CD4-positive, alpha-beta T cell (primary cell): ENCODE results near the gene MEGF11. TPM values are rescaled to one million over a fixed set of nuclear protein-coding genes. Genes with fewer than 3 reads are reported as not detected.

Experiments
- ATAC-seq: fragments of 200-7000 bp; cut with Tn5 transposase; one replicate; pipeline ENCODE4 v1.10.0; 2022; ENCODE audit warnings: mild to moderate bottlenecking; ENCODE audit not compliant: poor library complexity
- CTCF ChIA-PET: fragments of 350-600 bp; sonication (Branson Sonifier 250); formaldehyde crosslinking; loops from one replicate; lab custom pipeline; 2021; ENCODE audit warnings: antibody characterized with exemption, inconsistent platforms; lab: Charles Lee
- POLR2A ChIA-PET: fragments of 350-600 bp; sonication (Branson Sonifier 250); formaldehyde crosslinking; loops from one replicate; lab custom pipeline; 2021; ENCODE audit warnings: antibody characterized with exemption, inconsistent platforms; lab: Charles Lee
- DNase-seq, 14 experiments: peaks; one replicate each; pipeline ENCODE4 v3.0.0-alpha.2; 2013 to 2020; ENCODE audit warnings: mixed read lengths in 2 of 14
- H3K27ac ChIP-seq, 2 donors: one replicate each; pipeline versions ENCODE4 v1.5.1 to v1.7.0; 2013; ENCODE audit warnings: low read length in 2 of 2, low read depth in 1 of 2, mild to moderate bottlenecking in 1 of 2
- H3K27me3 ChIP-seq, 2 experiments: 1 replicate in 1 of 2; 2 replicates in 1 of 2; pipeline versions ENCODE4 v1.6.1 to v1.7.0; 2013; ENCODE audit warnings: low read length in 2 of 2, control low read depth in 1 of 2, mild to moderate bottlenecking in 1 of 2, moderate library complexity in 1 of 2; ENCODE audit not compliant: insufficient read depth in 2 of 2, control insufficient read depth in 1 of 2
- H3K36me3 ChIP-seq: one replicate; pipeline ENCODE4 v1.6.1; 2013; ENCODE audit warnings: low read length, control low read depth; ENCODE audit not compliant: insufficient read depth
- H3K4me1 ChIP-seq: one replicate; pipeline ENCODE4 v1.6.1; 2013; ENCODE audit warnings: low read length, control low read depth; ENCODE audit not compliant: insufficient read depth
- H3K4me3 ChIP-seq: one replicate; pipeline ENCODE4 v1.5.1; 2013; ENCODE audit warnings: mild to moderate bottlenecking, low read length, moderate library complexity
- H3K9me3 ChIP-seq, 2 experiments: 1 replicate in 1 of 2; 2 replicates in 1 of 2; pipeline versions ENCODE4 v1.6.1 to v1.7.0; 2013; ENCODE audit warnings: low read length in 2 of 2, mild to moderate bottlenecking in 2 of 2, control low read depth in 1 of 2, moderate library complexity in 1 of 2; ENCODE audit not compliant: control insufficient read depth in 1 of 2, insufficient read depth in 1 of 2
- H3K27ac Mint-ChIP-seq: one replicate; pipeline ENCODE4 v1.8.0; 2020; ENCODE audit warnings: mixed read lengths
- H3K27me3 Mint-ChIP-seq: one replicate; pipeline ENCODE4 v1.8.0; 2021; ENCODE audit warnings: mixed read lengths
- H3K36me3 Mint-ChIP-seq: one replicate; pipeline ENCODE4 v1.8.0; 2021; ENCODE audit warnings: low read depth, mixed read lengths
- H3K4me1 Mint-ChIP-seq: one replicate; pipeline ENCODE4 v1.8.0; 2021; ENCODE audit warnings: low read depth, mixed read lengths
- H3K4me3 Mint-ChIP-seq: one replicate; pipeline ENCODE4 v1.8.0; 2020; ENCODE audit warnings: mild to moderate bottlenecking, mixed read lengths
- H3K9me3 Mint-ChIP-seq: one replicate; pipeline ENCODE4 v1.8.0; 2020; ENCODE audit warnings: mixed read lengths
- intact Hi-C, 2 experiments: fragments of 100-400 bp; cut with DNase I in 1 of 2; cut with micrococcal nuclease in 1 of 2; formaldehyde crosslinking; loops; one replicate each; pipeline versions ENCODE4 v1.15.1 to v1.9.0; 2023 to 2025; cut with DNase I, micrococcal nuclease
- total RNA-seq, 174 experiments: library from RNA in 2 of 174; stranded (reverse) in 2 of 174; gene quantifications; one replicate each; pipeline ENCODE4 v1.2.3 and lab custom pipeline; 2021 to 2026
- TF ChIP-seq, protein P1 (sequence below): fragments of 200-600 bp; IDR thresholded peaks from one replicate; pipeline ENCODE4 v1.8.0; 2022; ENCODE audit warnings: antibody characterized with exemption, mild to moderate bottlenecking

MEGF11 gene
- total RNA-seq, 2 experiments from 2014 or later = not detected

DNA sequence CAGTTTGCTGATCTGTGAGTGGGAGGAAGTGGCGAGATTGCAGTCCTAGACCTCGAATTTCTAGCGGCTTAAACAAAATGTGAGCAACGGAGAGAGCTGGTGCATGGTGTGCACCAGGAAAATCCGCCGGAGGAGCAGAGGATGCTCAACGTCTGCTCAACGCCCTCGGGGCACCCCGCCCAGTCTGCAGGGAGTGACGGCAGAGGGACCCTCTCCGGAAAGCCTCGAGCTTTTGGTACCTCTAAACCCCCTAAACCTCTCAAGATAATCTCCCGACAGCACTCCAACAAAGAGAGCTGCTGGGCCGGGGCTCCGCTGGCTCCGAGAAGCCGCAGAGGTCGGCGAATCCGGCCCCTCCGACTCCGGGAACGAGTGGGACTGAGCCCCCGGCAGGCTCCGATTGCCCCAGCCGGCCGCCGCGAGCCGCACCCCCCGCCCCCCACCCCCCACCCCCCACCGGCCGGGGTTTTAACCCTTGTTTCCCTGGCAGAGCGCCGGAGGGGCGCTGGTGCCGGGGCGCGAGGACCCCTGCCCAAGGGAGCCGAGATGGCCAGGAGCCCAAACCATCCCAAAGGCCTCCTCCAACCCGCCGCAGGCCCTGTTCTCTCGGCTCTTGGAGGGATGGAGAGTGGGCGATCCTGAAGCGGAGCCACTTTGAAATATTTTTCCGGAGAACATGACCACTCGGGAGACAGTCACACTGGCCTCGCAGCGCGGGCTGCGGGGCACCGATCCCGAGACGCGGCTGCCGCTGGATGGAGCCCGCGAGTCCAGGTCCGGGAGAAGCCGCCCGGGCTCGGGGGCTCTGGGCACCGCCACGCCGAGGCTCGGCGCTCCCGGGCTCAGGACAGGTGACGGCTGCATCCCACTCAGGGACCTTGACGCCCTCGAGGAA, 1.5 kb downstream of the MEGF11 start:
- Histone ChIP-seq H3K27me3 (peaks cover 64 to 72% of the 10 kb centered on the region in 2 experiments), H3K27ac (no peak overlapping the region), H3K36me3 (no peaks in the 10 kb centered on the region), H3K4me1 (peaks cover 34% of the 10 kb centered on the region), H3K4me3 (peak overlapping the region; percentile 60), H3K9me3 (peaks cover 0 to 8% of the 10 kb centered on the region in 2 experiments)
- TF ChIP-seq, protein P1, sequence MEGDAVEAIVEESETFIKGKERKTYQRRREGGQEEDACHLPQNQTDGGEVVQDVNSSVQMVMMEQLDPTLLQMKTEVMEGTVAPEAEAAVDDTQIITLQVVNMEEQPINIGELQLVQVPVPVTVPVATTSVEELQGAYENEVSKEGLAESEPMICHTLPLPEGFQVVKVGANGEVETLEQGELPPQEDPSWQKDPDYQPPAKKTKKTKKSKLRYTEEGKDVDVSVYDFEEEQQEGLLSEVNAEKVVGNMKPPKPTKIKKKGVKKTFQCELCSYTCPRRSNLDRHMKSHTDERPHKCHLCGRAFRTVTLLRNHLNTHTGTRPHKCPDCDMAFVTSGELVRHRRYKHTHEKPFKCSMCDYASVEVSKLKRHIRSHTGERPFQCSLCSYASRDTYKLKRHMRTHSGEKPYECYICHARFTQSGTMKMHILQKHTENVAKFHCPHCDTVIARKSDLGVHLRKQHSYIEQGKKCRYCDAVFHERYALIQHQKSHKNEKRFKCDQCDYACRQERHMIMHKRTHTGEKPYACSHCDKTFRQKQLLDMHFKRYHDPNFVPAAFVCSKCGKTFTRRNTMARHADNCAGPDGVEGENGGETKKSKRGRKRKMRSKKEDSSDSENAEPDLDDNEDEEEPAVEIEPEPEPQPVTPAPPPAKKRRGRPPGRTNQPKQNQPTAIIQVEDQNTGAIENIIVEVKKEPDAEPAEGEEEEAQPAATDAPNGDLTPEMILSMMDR = peak; percentile 56
- no peak overlapping the region for H3K27ac Mint-ChIP-seq
- H3K36me3 Mint-ChIP-seq = no peaks in the 10 kb centered on the region
- no peaks in the 10 kb centered on the region for H3K9me3 Mint-ChIP-seq
- POLR2A ChIA-PET = interaction anchor here (1.2 kb wide), 1 partner anchor 246 kb away, joined by 4 read pairs; the partner anchor contains the start of gene SNAPC5
- CTCF ChIA-PET = no interaction called here
- H3K4me3 Mint-ChIP-seq = peak overlapping the region; percentile 80
- H3K4me1 Mint-ChIP-seq = peaks cover 13% of the 10 kb centered on the region
- intact Hi-C loops = loop anchor here in 1 of 2 experiments (2.0 kb wide), 1 partner anchor 247 kb away; no protein-coding TSS in a partner anchor
- H3K27me3 Mint-ChIP-seq = peaks cover 73% of the 10 kb centered on the region
- DNase-seq (peak in 13 of 14 experiments; percentile 12 to 68 (median 36)), ATAC-seq (peak; percentile 59)

DNA sequence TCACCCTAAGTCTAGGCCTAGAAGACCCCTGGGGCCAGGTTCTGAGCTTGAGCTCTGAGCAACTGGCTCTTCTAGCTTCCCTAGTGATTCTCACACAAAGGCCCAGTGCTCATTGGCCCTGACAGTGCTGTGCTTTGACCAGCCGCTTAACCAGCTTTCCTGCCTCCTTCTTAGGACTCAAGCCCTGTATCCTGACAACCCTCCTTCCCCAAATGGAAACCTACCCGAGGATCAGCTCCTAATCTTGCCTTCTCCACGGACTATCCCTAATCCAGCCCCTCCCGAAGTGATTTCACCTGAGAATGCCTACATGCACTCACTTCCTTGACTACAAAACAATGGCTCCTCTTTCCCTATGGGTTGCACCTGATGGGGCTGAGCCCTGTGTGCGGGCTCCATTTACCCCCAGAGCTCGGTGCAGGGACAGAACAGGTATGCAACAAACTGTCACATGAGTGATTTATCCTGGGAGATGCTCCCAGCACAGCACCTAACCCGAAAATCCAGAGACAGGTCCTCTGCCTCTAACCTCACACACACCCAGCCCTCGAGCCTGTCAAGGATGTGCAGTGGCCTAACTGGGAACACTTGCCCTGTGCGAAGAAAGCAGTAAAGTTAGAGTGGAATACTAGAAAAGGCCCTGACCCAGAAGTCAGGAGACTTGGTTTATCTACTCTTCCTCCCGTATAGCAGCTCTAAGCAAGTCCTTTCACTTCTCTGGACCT, 2.3 kb downstream of the MEGF11 start:
- Histone ChIP-seq H3K27ac (no peak overlapping the region), H3K4me3 (peak overlapping the region; percentile 26), H3K36me3 (no peaks in the 10 kb centered on the region), H3K4me1 (peaks cover 34% of the 10 kb centered on the region), H3K27me3 (peaks cover 56 to 67% of the 10 kb centered on the region in 2 experiments), H3K9me3 (peaks cover 0 to 8% of the 10 kb centered on the region in 2 experiments)
- peaks cover 75% of the 10 kb centered on the region for H3K27me3 Mint-ChIP-seq
- TF ChIP-seq, protein P1 = no peak
- H3K36me3 Mint-ChIP-seq = no peaks in the 10 kb centered on the region
- H3K9me3 Mint-ChIP-seq = no peaks in the 10 kb centered on the region
- intact Hi-C loops = no loop called here
- H3K4me1 Mint-ChIP-seq = peaks cover 13% of the 10 kb centered on the region
- no peak overlapping the region for H3K27ac Mint-ChIP-seq
- ChIA-PET POLR2A (interaction anchor here (1.2 kb wide), 1 partner anchor 247 kb away, joined by 4 read pairs; the partner anchor contains the start of gene SNAPC5), CTCF (no interaction called here)
- no peak for ATAC-seq
- DNase-seq = no peak
- peak overlapping the region; percentile 64 for H3K4me3 Mint-ChIP-seq

DNA sequence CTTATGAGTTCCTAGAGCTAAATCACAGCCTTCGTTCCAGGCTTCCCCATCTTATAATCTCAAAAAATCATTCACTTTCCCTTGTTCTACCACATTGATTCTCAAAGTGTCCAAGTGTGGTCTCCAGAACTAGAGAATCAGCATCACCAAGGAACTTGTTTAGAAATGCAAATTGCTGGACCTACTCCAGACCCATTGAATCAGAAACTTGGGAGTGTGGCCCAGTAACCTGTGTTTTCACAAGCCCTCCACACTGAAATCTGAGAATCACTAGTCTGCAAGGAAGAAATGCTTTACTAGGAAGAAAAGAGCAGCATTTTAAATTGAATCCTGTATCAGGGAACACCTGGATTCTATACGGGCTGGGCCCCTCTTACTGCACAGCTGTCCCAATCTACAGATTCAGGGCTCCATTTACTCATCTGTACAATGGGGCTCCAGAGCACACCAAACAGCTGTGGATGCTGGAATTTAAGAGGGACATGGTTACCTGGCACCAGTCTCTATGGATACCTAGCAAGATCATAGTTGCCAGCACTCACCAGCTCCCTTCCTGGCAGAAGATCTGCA, 3.9 kb downstream of the MEGF11 start:
- Histone ChIP-seq H3K4me1 (peaks cover 34% of the 10 kb centered on the region), H3K4me3 (no peak overlapping the region), H3K27me3 (peaks cover 42 to 52% of the 10 kb centered on the region in 2 experiments), H3K36me3 (no peaks in the 10 kb centered on the region), H3K9me3 (peaks cover 0 to 8% of the 10 kb centered on the region in 2 experiments), H3K27ac (no peak overlapping the region)
- intact Hi-C loops = loop anchor here in 1 of 2 experiments (5.0 kb wide), 1 partner anchor 248 kb away; the partner anchor contains the start of gene SNAPC5
- peaks cover 12% of the 10 kb centered on the region for H3K4me1 Mint-ChIP-seq
- no peak for DNase-seq
- peaks cover 71% of the 10 kb centered on the region for H3K27me3 Mint-ChIP-seq
- TF ChIP-seq, protein P1 = no peak
- no peak overlapping the region for H3K27ac Mint-ChIP-seq
- no peaks in the 10 kb centered on the region for H3K9me3 Mint-ChIP-seq
- no peaks in the 10 kb centered on the region for H3K36me3 Mint-ChIP-seq
- no peak for ATAC-seq
- ChIA-PET POLR2A (no interaction called here), CTCF (interaction anchor here (1.4 kb wide), 1 partner anchor 249 kb away, joined by 3 read pairs; no protein-coding TSS in a partner anchor)
- H3K4me3 Mint-ChIP-seq = peak overlapping the region; percentile 50
